Neural crest cell (in vitro differentiated cells): Measurements from ENCODE around the gene SND1. TPM values are rescaled to one million over a fixed set of nuclear protein-coding genes. Genes with fewer than 3 reads are reported as not detected.

Source experiments
- DNase-seq: peaks from one replicate; pipeline ENCODE4 v3.0.0; 2021; ENCODE audit warnings: low read depth, mixed read lengths, low spot score
- H3K27ac Mint-ChIP-seq: one replicate; pipeline ENCODE4 v1.8.0; 2021; ENCODE audit warnings: mild to moderate bottlenecking, mixed read lengths; ENCODE audit not compliant: unreplicated experiment
- H3K27me3 Mint-ChIP-seq: 2 replicates; pipeline ENCODE4 v1.8.0; 2021; ENCODE audit warnings: low read depth, mild to moderate bottlenecking, mixed read lengths
- H3K36me3 Mint-ChIP-seq: 2 replicates; pipeline ENCODE4 v1.8.0; 2021; ENCODE audit warnings: low read depth, mild to moderate bottlenecking, mixed read lengths
- H3K4me1 Mint-ChIP-seq: 2 replicates; pipeline ENCODE4 v1.8.0; 2021; ENCODE audit warnings: mixed read lengths
- H3K4me3 Mint-ChIP-seq: one replicate; pipeline ENCODE4 v1.8.0; 2021; ENCODE audit warnings: mild to moderate bottlenecking, mixed read lengths
- H3K9me3 Mint-ChIP-seq: 2 replicates; pipeline ENCODE4 v1.8.0; 2021; ENCODE audit warnings: mixed read lengths
- total RNA-seq: library from RNA; stranded (reverse); gene quantifications from 2 replicates; pipeline ENCODE4 v1.2.1, GENCODE V29; 2021
- TF ChIP-seq, protein P1 (sequence below): fragments of 200-600 bp; sonication (generic); conservative IDR thresholded peaks from 2 replicates; pipeline ENCODE4 v1.5.0; 2021; ENCODE audit warnings: antibody characterized with exemption, mild to moderate bottlenecking

The SND1 gene
- total RNA-seq, 1 donor from 2014 or later, result 184 TPM

DNA sequence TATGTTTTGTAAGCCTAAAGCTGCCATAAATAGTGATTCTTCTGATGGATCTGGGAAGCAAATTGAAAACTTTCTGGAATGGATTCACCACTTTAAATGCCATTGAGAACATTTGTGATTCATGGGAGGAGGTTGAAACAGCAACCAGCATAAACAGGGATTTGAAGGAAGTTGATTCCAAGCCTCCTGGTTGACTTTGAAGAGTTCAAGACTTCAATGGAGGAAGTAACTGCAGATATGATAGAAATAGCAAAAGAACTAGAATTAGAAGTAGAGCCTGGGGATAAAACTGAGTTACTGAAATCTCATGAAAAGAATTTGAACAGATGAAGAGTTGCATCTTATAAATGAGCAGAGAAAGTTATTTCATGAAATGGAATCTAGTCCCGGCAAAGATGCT, 280.1 kb downstream of the SND1 start:
- Mint-ChIP-seq H3K4me3 (no peak overlapping the region), H3K9me3 (peaks cover 4% of the 10 kb centered on the region), H3K27ac (peak overlapping the region; percentile 43), H3K36me3 (peaks cover 36% of the 10 kb centered on the region), H3K4me1 (peaks cover 75% of the 10 kb centered on the region), H3K27me3 (no peaks in the 10 kb centered on the region)
- TF ChIP-seq, protein P1, sequence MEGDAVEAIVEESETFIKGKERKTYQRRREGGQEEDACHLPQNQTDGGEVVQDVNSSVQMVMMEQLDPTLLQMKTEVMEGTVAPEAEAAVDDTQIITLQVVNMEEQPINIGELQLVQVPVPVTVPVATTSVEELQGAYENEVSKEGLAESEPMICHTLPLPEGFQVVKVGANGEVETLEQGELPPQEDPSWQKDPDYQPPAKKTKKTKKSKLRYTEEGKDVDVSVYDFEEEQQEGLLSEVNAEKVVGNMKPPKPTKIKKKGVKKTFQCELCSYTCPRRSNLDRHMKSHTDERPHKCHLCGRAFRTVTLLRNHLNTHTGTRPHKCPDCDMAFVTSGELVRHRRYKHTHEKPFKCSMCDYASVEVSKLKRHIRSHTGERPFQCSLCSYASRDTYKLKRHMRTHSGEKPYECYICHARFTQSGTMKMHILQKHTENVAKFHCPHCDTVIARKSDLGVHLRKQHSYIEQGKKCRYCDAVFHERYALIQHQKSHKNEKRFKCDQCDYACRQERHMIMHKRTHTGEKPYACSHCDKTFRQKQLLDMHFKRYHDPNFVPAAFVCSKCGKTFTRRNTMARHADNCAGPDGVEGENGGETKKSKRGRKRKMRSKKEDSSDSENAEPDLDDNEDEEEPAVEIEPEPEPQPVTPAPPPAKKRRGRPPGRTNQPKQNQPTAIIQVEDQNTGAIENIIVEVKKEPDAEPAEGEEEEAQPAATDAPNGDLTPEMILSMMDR, result no peak
- DNase-seq, result no peak

DNA sequence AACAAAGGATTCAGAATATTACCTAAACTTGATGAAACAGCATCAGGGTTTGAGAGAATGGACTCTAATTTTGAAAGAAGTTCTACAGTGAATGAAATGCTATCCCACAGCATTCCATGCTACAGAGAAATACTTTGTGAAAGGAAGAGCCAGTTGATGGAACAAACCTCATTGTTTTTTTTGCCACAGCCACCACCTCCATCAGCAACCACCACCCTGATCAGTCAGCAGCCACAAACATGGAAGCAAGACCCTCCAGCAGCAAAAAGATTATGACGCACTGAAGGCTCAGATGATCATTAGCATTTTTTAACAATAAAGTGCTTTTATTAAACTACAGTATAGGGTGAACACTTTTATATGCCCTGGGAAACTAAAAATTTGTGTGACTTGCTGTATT, 280.5 kb downstream of the SND1 start:
- H3K9me3 Mint-ChIP-seq, result peaks cover 4% of the 10 kb centered on the region
- peaks cover 75% of the 10 kb centered on the region for H3K4me1 Mint-ChIP-seq
- peak overlapping the region; percentile 43 for H3K27ac Mint-ChIP-seq
- TF ChIP-seq, protein P1, result no peak
- peaks cover 36% of the 10 kb centered on the region for H3K36me3 Mint-ChIP-seq
- DNase-seq, result no peak
- no peaks in the 10 kb centered on the region for H3K27me3 Mint-ChIP-seq
- H3K4me3 Mint-ChIP-seq, result no peak overlapping the region

DNA sequence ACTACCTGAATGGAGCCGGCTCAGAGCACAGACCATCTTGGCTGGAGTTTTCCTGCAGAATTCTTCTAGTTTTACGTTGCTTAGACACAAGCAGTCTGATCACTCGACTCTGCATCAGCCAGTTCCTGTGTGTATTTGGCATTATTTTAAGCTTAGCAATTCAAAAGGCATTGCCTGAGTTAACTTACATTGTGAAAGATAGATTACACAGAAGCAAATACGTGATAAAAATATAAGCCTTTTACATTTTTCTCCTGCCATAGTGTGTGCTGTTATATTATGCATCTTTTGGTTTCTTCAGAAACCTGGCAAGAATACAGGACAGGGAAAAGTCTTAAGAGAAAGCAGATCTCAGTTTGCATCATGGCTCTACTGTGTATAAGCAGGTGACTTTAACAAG, 281.2 kb downstream of the SND1 start:
- no peak for DNase-seq
- TF ChIP-seq, protein P1, result no peak
- H3K4me1 Mint-ChIP-seq, result peaks cover 75% of the 10 kb centered on the region
- peaks cover 37% of the 10 kb centered on the region for H3K36me3 Mint-ChIP-seq
- peaks cover 4% of the 10 kb centered on the region for H3K9me3 Mint-ChIP-seq
- H3K4me3 Mint-ChIP-seq, result no peak overlapping the region
- no peaks in the 10 kb centered on the region for H3K27me3 Mint-ChIP-seq
- no peak overlapping the region for H3K27ac Mint-ChIP-seq

DNA sequence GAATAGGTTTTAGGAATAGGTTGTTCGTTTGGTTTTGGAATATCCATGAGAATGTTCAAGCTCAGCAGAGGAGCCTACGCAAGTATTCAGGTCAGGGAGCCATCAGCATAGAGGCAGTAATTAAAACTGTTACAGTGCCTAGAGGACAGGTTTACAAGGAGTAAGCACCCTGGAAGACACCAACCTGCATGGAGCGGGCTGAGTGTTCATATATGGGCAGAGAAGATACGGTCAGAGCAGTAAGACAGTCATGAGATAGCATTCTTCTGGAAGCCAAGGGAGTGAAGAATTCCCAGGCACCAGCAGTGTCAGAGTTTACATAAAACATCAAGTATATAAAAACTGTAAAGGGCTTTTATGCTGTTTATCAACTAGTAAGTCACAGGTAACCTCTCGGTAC, 282.7 kb downstream of the SND1 start:
- H3K9me3 Mint-ChIP-seq, result peaks cover 4% of the 10 kb centered on the region
- TF ChIP-seq, protein P1, result no peak

DNA sequence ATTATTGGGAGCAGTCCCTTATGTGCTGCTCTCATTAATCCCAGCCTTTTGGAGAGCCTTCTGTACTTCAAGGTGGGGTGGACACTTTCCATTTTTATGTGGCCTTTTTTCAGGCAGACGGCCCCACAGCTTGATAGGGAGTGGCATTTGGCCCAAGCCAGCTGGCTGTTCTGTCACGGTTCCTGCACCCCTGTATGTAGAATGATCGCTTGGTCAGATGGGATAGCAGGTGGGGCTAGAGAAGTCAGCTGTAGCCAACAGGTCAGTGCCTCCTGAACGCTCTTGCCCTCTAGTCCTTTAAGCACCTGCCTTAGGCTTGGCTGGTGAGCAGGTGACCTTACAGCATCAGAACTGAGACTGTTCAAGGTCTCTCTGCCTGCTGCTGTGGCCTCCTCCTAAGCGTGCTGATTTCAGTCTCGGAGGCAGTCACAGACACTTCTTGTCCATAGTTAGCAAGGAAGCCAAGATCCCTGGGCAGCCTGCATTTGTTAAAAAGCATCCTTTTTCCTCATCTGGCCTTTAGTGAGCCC, 283.9 kb downstream of the SND1 start:
- peaks cover 4% of the 10 kb centered on the region for H3K9me3 Mint-ChIP-seq
- TF ChIP-seq, protein P1, result no peak
- no peak for DNase-seq
- H3K36me3 Mint-ChIP-seq, result peaks cover 24% of the 10 kb centered on the region
- H3K4me3 Mint-ChIP-seq, result no peak overlapping the region
- no peaks in the 10 kb centered on the region for H3K27me3 Mint-ChIP-seq
- peaks cover 81% of the 10 kb centered on the region for H3K4me1 Mint-ChIP-seq
- H3K27ac Mint-ChIP-seq, result no peak overlapping the region

More for the DNA sequence above, 282.7 kb downstream of the SND1 start:
- Mint-ChIP-seq H3K4me3 (no peak overlapping the region), H3K27me3 (no peaks in the 10 kb centered on the region), H3K4me1 (peaks cover 79% of the 10 kb centered on the region), H3K36me3 (peaks cover 33% of the 10 kb centered on the region), H3K27ac (no peak overlapping the region)
- DNase-seq, result no peak
